Right atrium auricular region (tissue), 2 donors: ENCODE measurements around the gene ECHS1. TPM values are rescaled to one million over a fixed set of nuclear protein-coding genes. Genes with fewer than 3 reads are reported as not detected.

ENCODE experiments used
- DNase-seq: peaks from one replicate; pipeline ENCODE4 v3.0.0-alpha.2; 2019; ENCODE audit warnings: low spot score
- H3K27ac ChIP-seq, 2 donors: fragments of 200-600 bp; sonication (generic); 1 replicate in 1 of 2; 2 replicates in 1 of 2; pipeline ENCODE4 v1.5.1; 2016 to 2019
- H3K27me3 ChIP-seq, 2 donors: fragments of 200-600 bp; sonication (generic); one replicate each; pipeline versions ENCODE4 v1.5.1 to v1.6.0; 2017 to 2019
- H3K36me3 ChIP-seq: fragments of 200-600 bp; sonication (generic); one replicate; pipeline ENCODE4 v1.5.1; 2016
- H3K4me1 ChIP-seq, 2 donors: fragments of 200-600 bp; sonication (generic); one replicate each; pipeline versions ENCODE4 v1.5.1 to v1.6.0; 2017 to 2019
- H3K4me3 ChIP-seq, 2 donors: fragments of 200-600 bp; sonication (generic); 1 replicate in 1 of 2; 2 replicates in 1 of 2; pipeline ENCODE4 v1.5.1; 2017 to 2019; ENCODE audit warnings: mild to moderate bottlenecking in 1 of 2, moderate library complexity in 1 of 2
- H3K9me3 ChIP-seq, 2 donors: fragments of 200-600 bp; sonication (generic); one replicate each; pipeline ENCODE4 v1.5.1; 2019
- total RNA-seq, 2 donors: library from RNA; depleted of rRNA; stranded (reverse); fragments of >200 nt; gene quantifications; one replicate each; pipeline ENCODE4 v1.1.0, GENCODE V29; 2016
- TF ChIP-seq, protein P1 (sequence below), 2 donors: fragments of 200-600 bp; sonication (generic); IDR thresholded peaks; one replicate each; pipeline ENCODE4 v1.5.1; 2019; ENCODE audit warnings: antibody characterized with exemption in 2 of 2

ECHS1 gene
- total RNA-seq, 2 donors from 2014 or later, result 89.8 to 146 TPM

DNA sequence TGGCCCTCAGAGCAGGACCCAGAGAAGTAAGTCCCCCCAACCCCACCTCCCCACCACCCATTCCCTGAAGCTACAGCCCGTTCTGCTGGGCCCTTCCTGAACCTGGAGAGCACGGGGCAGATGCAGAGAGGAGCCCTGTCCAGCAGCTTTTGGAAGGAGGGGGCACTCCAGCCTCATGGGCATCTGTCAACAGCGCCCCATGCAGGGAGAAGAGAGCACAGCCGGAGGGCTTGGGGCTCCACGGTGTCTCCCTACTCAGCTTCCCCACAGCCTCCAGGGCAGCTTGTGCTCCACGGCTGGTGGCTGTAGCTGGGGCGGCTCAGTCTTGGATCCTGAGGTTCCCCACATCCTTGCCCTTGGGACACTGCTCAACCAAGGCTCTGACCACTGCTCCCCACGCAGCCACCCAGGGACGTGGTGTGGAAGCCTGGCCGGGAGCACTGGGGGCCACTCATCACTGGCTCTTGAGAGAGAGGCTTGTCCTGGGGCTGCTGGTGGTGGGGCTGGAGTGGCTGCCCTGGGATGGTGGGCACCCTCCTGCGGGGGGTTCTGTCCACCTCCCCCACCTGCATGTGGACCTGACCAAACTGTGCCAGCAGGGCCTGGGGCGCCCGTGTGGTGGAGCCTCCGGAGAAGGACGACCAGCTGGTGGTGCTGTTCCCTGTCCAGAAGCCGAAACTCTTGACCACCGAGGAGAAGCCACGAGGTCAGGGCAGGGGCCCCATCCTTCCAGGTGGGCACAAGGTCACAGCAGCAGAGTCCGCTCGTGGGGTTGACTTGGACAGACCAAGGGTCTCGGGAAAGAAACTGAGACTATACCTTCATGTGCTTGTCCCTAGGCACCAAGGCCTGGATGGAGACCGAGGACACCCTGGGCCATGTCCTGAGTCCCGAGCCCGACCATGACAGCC is 21.5 kb downstream of the ECHS1 start:
- H3K9me3 ChIP-seq, result no peaks in the 10 kb centered on the region
- TF ChIP-seq, protein P1, sequence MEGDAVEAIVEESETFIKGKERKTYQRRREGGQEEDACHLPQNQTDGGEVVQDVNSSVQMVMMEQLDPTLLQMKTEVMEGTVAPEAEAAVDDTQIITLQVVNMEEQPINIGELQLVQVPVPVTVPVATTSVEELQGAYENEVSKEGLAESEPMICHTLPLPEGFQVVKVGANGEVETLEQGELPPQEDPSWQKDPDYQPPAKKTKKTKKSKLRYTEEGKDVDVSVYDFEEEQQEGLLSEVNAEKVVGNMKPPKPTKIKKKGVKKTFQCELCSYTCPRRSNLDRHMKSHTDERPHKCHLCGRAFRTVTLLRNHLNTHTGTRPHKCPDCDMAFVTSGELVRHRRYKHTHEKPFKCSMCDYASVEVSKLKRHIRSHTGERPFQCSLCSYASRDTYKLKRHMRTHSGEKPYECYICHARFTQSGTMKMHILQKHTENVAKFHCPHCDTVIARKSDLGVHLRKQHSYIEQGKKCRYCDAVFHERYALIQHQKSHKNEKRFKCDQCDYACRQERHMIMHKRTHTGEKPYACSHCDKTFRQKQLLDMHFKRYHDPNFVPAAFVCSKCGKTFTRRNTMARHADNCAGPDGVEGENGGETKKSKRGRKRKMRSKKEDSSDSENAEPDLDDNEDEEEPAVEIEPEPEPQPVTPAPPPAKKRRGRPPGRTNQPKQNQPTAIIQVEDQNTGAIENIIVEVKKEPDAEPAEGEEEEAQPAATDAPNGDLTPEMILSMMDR (IDR thresholded peaks at IDR 0.05), result no peak
- no peak overlapping the region for H3K27ac ChIP-seq
- H3K4me3 ChIP-seq, result no peak overlapping the region
- no peaks in the 10 kb centered on the region for H3K27me3 ChIP-seq
- H3K4me1 ChIP-seq, result peaks cover 0 to 5% of the 10 kb centered on the region in 2 donors
- H3K36me3 ChIP-seq, result no peaks in the 10 kb centered on the region
- DNase-seq, result no peak

DNA sequence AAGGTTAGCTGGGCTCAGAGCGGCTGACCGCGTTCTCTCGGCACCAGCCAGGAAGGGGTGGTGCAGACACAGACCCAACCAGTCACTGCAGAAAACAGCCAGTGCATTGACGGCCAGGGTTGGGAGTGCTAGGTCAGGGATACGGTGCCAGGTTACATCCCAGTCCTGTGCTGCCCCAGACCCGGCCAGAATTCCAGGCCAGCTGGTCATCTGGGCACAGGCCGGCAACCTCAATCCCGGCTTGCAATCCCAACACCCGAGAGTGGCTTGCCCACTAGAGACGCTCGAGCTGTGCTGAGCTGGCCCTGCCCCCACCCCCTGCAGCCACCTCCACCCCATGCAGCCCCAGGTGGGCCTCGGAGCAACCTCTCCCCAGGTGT is 22.2 kb downstream of the ECHS1 start:
- no peaks in the 10 kb centered on the region for H3K4me1 ChIP-seq
- no peaks in the 10 kb centered on the region for H3K27me3 ChIP-seq
- H3K36me3 ChIP-seq, result no peaks in the 10 kb centered on the region
- no peak overlapping the region for H3K4me3 ChIP-seq
- TF ChIP-seq, protein P1 (IDR thresholded peaks at IDR 0.05), result no peak
- H3K9me3 ChIP-seq, result no peaks in the 10 kb centered on the region
- no peak for DNase-seq
- no peak overlapping the region for H3K27ac ChIP-seq

DNA sequence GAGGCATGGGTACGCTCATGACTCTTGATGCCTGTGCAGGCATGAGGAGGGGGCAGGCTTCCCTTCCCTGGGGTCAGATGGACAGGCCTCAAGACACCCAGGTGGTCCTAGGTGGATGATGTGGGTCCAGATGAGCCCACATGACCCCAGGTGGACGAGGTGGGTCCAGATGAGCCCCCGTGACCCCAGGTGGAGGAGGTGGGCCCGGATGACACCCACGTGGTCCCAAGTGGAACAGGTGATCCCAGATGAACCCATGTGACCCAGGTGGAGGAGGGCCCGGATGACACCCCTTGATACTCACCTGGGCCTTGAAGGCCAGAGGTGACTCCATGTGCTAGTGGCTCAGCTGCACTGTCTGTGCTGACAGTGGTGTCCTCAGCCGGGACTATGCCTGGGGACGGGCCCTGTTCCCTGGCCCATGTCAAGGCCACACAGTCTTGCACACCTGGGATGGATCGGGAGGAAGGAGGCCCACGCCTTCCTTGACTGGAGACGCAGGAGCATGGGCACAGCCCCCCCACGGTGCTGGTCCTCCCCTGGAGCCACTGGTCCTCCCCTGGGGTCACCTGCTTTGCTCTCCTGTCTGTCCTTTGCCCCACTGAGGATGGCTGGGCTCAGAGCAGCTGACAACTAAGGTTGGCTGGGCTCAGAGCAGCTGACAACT is 22.7 kb downstream of the ECHS1 start:
- Histone ChIP-seq H3K4me1 (no peaks in the 10 kb centered on the region), H3K36me3 (no peaks in the 10 kb centered on the region), H3K27ac (no peak overlapping the region), H3K4me3 (no peak overlapping the region), H3K27me3 (no peaks in the 10 kb centered on the region), H3K9me3 (no peaks in the 10 kb centered on the region)
- no peak for DNase-seq
- TF ChIP-seq, protein P1 (IDR thresholded peaks at IDR 0.05), result no peak

DNA sequence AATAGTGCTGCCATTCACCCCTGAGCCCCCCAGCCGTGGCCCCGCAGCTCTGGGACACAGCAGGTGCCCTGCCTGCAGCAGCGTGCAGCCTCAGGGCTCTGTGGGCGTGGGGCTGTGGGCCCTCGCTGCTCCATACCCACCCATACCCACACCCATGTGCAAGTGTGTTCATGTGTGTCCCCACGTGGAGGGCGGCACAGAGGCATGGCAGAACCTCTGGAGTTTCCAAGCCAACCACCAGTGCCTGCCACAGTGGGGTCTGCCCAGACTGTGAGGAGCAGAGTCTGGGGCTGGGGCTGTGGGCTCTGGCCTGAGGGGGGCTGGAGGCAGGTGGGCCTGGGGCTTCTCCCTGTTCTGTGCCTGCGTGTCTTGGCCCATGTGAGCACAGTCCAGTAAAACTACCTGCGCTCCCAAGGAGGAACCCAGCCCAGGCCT is 23.6 kb downstream of the ECHS1 start:
- Histone ChIP-seq H3K27ac (no peak overlapping the region), H3K9me3 (no peaks in the 10 kb centered on the region), H3K36me3 (no peaks in the 10 kb centered on the region), H3K27me3 (no peaks in the 10 kb centered on the region), H3K4me3 (no peak overlapping the region), H3K4me1 (no peaks in the 10 kb centered on the region)
- TF ChIP-seq, protein P1 (IDR thresholded peaks at IDR 0.05), result no peak
- no peak for DNase-seq

DNA sequence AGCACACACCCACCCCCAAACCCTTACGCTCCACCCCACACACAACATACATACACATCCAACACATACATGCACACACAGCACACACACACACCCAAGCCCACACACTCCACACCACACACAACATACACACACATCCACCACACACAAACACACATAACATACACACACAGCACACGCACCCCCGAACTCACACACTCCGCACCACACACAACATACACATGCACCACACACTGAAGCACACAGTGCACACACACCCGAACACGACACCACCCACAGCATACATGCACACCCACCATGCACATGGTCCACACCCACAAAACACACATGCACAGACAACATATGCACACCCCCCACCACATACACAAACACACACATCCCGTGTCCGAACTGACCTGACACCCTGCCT is 24.0 kb downstream of the ECHS1 start:
- no peak for DNase-seq

More for the DNA sequence above, 24.0 kb downstream of the ECHS1 start:
- no peak overlapping the region for H3K27ac ChIP-seq
- peaks cover 0 to 4% of the 10 kb centered on the region in 2 donors for H3K27me3 ChIP-seq
- no peaks in the 10 kb centered on the region for H3K36me3 ChIP-seq
- no peaks in the 10 kb centered on the region for H3K9me3 ChIP-seq
- TF ChIP-seq, protein P1 (IDR thresholded peaks at IDR 0.05), result no peak
- H3K4me3 ChIP-seq, result no peak overlapping the region
- H3K4me1 ChIP-seq, result no peaks in the 10 kb centered on the region
